H1 (cell line): ENCODE measurements around the gene ZNF530. TPM values are rescaled to one million over a fixed set of nuclear protein-coding genes. Genes with fewer than 3 reads are reported as not detected.
A peak's percentile ranks its signal among the peaks of the same experiment; 100 is the strongest.

Source experiments
- ASH2L ChIP-seq: fragments of 200-600, 300-600 bp; sonication (generic); IDR thresholded peaks from one replicate; pipeline ENCODE4 v1.7.1; 2017; ENCODE audit warnings: low read length
- CHD2 ChIP-seq: IDR thresholded peaks from 2 replicates; pipeline ENCODE4 v1.6.1; 2012; ENCODE audit warnings: low read length, improper control_type of control experiment
- CREB1 ChIP-seq: IDR thresholded peaks from 2 replicates; pipeline ENCODE4 v1.6.1; 2012; ENCODE audit warnings: inconsistent platforms
- JUN ChIP-seq: IDR thresholded peaks from 2 replicates; pipeline ENCODE4 v1.6.1; 2011; ENCODE audit warnings: low read depth, mild to moderate bottlenecking, improper control_type of control experiment, low read length
- MAFK ChIP-seq: IDR thresholded peaks from 2 replicates; pipeline ENCODE4 v1.6.1; 2012; ENCODE audit warnings: low read depth, mild to moderate bottlenecking, improper control_type of control experiment, low read length
- NANOG ChIP-seq: IDR thresholded peaks from 2 replicates; pipeline ENCODE4 v1.6.1; 2011; ENCODE audit warnings: low read length, low read depth, mild to moderate bottlenecking, inconsistent platforms; ENCODE audit not compliant: insufficient read depth, poor library complexity, severe bottlenecking
- POLR2A ChIP-seq, 2 experiments: IDR thresholded peaks; 1 replicate in 1 of 2; 2 replicates in 1 of 2; pipeline ENCODE4 v1.6.1; 2011; ENCODE audit warnings: low read depth in 2 of 2, low read length in 2 of 2, mild to moderate bottlenecking in 2 of 2; ENCODE audit errors: control extremely low read depth in 1 of 2
- POLR2AphosphoS5 ChIP-seq: IDR thresholded peaks from 2 replicates; pipeline ENCODE4 v1.6.1; 2011; ENCODE audit warnings: low read depth, low read length
- RFX5 ChIP-seq: IDR thresholded peaks from 2 replicates; pipeline ENCODE4 v1.6.1; 2011; ENCODE audit warnings: low read depth, low read length, improper control_type of control experiment, borderline replicate concordance
- SIN3A ChIP-seq, 2 experiments: IDR thresholded peaks in 1 of 2; conservative IDR thresholded peaks in 1 of 2; 2 replicates each; pipeline ENCODE4 v1.6.1; 2011 to 2012; ENCODE audit warnings: low read length in 2 of 2, improper control_type of control experiment in 1 of 2, low read depth in 1 of 2, mild to moderate bottlenecking in 1 of 2
- SIRT6 ChIP-seq: IDR thresholded peaks from one replicate; pipeline ENCODE4 v1.7.1; 2012; ENCODE audit warnings: low read length, inconsistent platforms
- polyA plus RNA-seq, 7 experiments: library from polyadenylated mRNA; depleted of rRNA in 3 of 7; stranded (reverse) in 5 of 7; unstranded in 2 of 7; fragments of >200 nt in 5 of 7; fragments of 200-250 nt in 2 of 7; gene quantifications; 1 replicate in 5 of 7; 2 replicates in 1 of 7; 4 replicates in 1 of 7; pipeline versions ENCODE4 v1.2.1 to v1.2.3, GENCODE V29; 2011 to 2013; ENCODE audit warnings: missing spikeins in 2 of 7, mixed read lengths in 2 of 7
- total RNA-seq: library from RNA; stranded (reverse); fragmentation: NEBNext Ultra II Directional; extraction: Animal tissue kit (Norgen Biotek cat#: 25700); gene quantifications from 2 replicates; pipeline ENCODE4 v1.2.1, GENCODE V29; 2021
- TF ChIP-seq, protein P1 (sequence below): fragments of 300-600 bp; sonication (generic); IDR thresholded peaks from 2 replicates; pipeline ENCODE4 v1.7.1; 2012; ENCODE audit warnings: low read length, moderate library complexity, mild to moderate bottlenecking, inconsistent platforms; ENCODE audit not compliant: insufficient replicate concordance

Gene ZNF530
- total and polyA plus RNA-seq, 2 of the 8 experiments (the other 6 are each of a cell fraction or from before 2014, with no cell fraction given) = 4.2 to 9.3 TPM

DNA sequence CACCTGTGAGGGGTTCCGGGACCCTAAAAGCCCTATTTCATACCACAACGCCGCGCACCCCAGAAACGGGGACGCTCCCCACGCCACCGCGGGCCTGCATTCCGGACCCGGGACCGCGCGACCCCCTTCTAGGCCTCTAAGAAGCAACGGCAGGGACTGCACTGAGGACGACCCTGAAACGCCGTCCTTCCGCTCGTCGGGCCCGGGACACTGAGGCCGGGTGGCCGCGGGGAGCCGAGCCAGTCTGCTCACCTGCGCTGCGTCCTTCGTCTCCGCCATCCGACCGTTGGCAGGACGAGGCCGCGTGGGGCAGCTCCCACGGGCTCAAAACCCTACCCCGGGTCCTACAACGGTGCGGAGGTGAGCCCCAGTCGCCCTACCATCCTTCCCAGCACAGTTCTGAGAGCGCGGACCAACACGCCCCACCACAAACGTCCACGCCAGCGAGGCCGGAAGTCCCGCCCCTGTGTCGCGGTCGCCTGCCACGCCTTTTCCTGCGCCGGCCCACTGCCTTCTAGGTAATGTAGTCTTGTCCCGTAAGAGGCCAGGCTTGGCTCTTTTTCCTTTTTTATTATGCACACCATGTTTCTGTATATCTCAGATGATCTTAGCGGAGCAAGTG lies 40.2 kb upstream of the ZNF530 start, which contains the start of gene ZNF550 (continued):
- TF ChIP-seq, protein P1, sequence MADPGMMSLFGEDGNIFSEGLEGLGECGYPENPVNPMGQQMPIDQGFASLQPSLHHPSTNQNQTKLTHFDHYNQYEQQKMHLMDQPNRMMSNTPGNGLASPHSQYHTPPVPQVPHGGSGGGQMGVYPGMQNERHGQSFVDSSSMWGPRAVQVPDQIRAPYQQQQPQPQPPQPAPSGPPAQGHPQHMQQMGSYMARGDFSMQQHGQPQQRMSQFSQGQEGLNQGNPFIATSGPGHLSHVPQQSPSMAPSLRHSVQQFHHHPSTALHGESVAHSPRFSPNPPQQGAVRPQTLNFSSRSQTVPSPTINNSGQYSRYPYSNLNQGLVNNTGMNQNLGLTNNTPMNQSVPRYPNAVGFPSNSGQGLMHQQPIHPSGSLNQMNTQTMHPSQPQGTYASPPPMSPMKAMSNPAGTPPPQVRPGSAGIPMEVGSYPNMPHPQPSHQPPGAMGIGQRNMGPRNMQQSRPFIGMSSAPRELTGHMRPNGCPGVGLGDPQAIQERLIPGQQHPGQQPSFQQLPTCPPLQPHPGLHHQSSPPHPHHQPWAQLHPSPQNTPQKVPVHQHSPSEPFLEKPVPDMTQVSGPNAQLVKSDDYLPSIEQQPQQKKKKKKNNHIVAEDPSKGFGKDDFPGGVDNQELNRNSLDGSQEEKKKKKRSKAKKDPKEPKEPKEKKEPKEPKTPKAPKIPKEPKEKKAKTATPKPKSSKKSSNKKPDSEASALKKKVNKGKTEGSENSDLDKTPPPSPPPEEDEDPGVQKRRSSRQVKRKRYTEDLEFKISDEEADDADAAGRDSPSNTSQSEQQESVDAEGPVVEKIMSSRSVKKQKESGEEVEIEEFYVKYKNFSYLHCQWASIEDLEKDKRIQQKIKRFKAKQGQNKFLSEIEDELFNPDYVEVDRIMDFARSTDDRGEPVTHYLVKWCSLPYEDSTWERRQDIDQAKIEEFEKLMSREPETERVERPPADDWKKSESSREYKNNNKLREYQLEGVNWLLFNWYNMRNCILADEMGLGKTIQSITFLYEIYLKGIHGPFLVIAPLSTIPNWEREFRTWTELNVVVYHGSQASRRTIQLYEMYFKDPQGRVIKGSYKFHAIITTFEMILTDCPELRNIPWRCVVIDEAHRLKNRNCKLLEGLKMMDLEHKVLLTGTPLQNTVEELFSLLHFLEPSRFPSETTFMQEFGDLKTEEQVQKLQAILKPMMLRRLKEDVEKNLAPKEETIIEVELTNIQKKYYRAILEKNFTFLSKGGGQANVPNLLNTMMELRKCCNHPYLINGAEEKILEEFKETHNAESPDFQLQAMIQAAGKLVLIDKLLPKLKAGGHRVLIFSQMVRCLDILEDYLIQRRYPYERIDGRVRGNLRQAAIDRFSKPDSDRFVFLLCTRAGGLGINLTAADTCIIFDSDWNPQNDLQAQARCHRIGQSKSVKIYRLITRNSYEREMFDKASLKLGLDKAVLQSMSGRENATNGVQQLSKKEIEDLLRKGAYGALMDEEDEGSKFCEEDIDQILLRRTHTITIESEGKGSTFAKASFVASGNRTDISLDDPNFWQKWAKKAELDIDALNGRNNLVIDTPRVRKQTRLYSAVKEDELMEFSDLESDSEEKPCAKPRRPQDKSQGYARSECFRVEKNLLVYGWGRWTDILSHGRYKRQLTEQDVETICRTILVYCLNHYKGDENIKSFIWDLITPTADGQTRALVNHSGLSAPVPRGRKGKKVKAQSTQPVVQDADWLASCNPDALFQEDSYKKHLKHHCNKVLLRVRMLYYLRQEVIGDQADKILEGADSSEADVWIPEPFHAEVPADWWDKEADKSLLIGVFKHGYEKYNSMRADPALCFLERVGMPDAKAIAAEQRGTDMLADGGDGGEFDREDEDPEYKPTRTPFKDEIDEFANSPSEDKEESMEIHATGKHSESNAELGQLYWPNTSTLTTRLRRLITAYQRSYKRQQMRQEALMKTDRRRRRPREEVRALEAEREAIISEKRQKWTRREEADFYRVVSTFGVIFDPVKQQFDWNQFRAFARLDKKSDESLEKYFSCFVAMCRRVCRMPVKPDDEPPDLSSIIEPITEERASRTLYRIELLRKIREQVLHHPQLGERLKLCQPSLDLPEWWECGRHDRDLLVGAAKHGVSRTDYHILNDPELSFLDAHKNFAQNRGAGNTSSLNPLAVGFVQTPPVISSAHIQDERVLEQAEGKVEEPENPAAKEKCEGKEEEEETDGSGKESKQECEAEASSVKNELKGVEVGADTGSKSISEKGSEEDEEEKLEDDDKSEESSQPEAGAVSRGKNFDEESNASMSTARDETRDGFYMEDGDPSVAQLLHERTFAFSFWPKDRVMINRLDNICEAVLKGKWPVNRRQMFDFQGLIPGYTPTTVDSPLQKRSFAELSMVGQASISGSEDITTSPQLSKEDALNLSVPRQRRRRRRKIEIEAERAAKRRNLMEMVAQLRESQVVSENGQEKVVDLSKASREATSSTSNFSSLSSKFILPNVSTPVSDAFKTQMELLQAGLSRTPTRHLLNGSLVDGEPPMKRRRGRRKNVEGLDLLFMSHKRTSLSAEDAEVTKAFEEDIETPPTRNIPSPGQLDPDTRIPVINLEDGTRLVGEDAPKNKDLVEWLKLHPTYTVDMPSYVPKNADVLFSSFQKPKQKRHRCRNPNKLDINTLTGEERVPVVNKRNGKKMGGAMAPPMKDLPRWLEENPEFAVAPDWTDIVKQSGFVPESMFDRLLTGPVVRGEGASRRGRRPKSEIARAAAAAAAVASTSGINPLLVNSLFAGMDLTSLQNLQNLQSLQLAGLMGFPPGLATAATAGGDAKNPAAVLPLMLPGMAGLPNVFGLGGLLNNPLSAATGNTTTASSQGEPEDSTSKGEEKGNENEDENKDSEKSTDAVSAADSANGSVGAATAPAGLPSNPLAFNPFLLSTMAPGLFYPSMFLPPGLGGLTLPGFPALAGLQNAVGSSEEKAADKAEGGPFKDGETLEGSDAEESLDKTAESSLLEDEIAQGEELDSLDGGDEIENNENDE = no peak
- TF ChIP-seq SIN3A (conservative IDR thresholded peaks at IDR 0.05 in 1 of 2, IDR thresholded peaks at IDR 0.05 in 1 of 2; ENCODE audit: low read depth in 1 of 2, low read length in 2 of 2) (peak; percentile 82 to 86; a peak in 3 of 4 replicates), CHD2 (peak; percentile 56; the same call in 1 of the 2 replicates), CREB1 (peak; percentile 96), RFX5 (no peak), NANOG (no peak), POLR2A (IDR thresholded peaks at IDR 0.05; ENCODE audit: control extremely low read depth in 1 of 2, low read depth in 2 of 2, low read length in 2 of 2) (peak in 1 of 2 experiments; percentile 71; a peak in 2 of 3 replicates), POLR2AphosphoS5 (peak; percentile 85), MAFK (no peak), SIRT6 (no peak), JUN (no peak), ASH2L (peak; percentile 58)
